GM23338 (cell line): Measurements from ENCODE around the gene SHANK1. TPM values are rescaled to one million over a fixed set of nuclear protein-coding genes. Genes with fewer than 3 reads are reported as not detected.
A peak's percentile ranks its signal among the peaks of the same experiment; 100 is the strongest.
"Not testable (repeated sequence)": the region's sequence is repeated elsewhere in the genome, so short reads cannot be mapped to it uniquely, and the experiment has no call there.

Source experiments
- ATAC-seq: fragments of 200-7000 bp; cut with Tn5 transposase; 3 replicates; pipeline ENCODE4 v1.9.1; 2020
- DNase-seq: peaks from one replicate; pipeline ENCODE4 v3.0.0-alpha.2; 2015; ENCODE audit warnings: low spot score
- H2AFZ ChIP-seq: fragments of 200-600 bp; sonication (generic); 2 replicates; pipeline ENCODE4 v1.8.0; 2016; ENCODE audit warnings: antibody characterized with exemption, mild to moderate bottlenecking, moderate library complexity
- H3F3A ChIP-seq: fragments of 200-600 bp; sonication (generic); replicated peaks from 2 replicates; pipeline ENCODE4 v1.8.0; 2017; ENCODE audit warnings: antibody characterized with exemption, mixed run types, low read depth
- H3K27ac ChIP-seq: fragments of 200-600 bp; sonication (generic); 2 replicates; pipeline ENCODE4 v1.6.1; 2016; ENCODE audit warnings: low read depth
- H3K27me3 ChIP-seq: fragments of 200-600 bp; sonication (generic); 2 replicates; pipeline ENCODE4 v1.8.0; 2016; ENCODE audit warnings: mild to moderate bottlenecking, mixed run types, moderate library complexity; ENCODE audit not compliant: insufficient read depth
- H3K36me3 ChIP-seq: fragments of 200-600 bp; sonication (generic); 2 replicates; pipeline ENCODE4 v1.8.0; 2016; ENCODE audit warnings: mild to moderate bottlenecking; ENCODE audit not compliant: insufficient read depth
- H3K4me1 ChIP-seq: fragments of 200-600 bp; sonication (generic); 2 replicates; pipeline ENCODE4 v1.8.0; 2016; ENCODE audit warnings: mild to moderate bottlenecking, moderate library complexity; ENCODE audit not compliant: insufficient read depth
- H3K4me2 ChIP-seq: fragments of 200-600 bp; sonication (generic); 2 replicates; pipeline ENCODE4 v1.7.1; 2017; ENCODE audit warnings: mixed run types
- H3K4me3 ChIP-seq: fragments of 200-600 bp; sonication (generic); 2 replicates; pipeline ENCODE4 v1.6.1; 2016; ENCODE audit warnings: mixed run types
- H3K79me2 ChIP-seq: fragments of 200-600 bp; sonication (generic); replicated peaks from 2 replicates; pipeline ENCODE4 v1.8.0; 2017; ENCODE audit warnings: mild to moderate bottlenecking; ENCODE audit not compliant: insufficient read depth
- H3K9me2 ChIP-seq: fragments of 200-600 bp; sonication (generic); 2 replicates; pipeline ENCODE4 v1.8.0; 2017; ENCODE audit not compliant: insufficient read depth
- H4K20me1 ChIP-seq: fragments of 200-600 bp; sonication (generic); replicated peaks from 2 replicates; pipeline ENCODE4 v1.8.0; 2017; ENCODE audit warnings: mild to moderate bottlenecking; ENCODE audit not compliant: insufficient read depth
- H3K27ac Mint-ChIP-seq: 2 replicates; pipeline ENCODE4 v1.8.0; 2020; ENCODE audit warnings: inconsistent platforms, mild to moderate bottlenecking, moderate library complexity, mixed read lengths
- H3K27me3 Mint-ChIP-seq: 3 replicates; pipeline ENCODE4 v1.8.0; 2022; ENCODE audit warnings: low read depth, mild to moderate bottlenecking, moderate library complexity, mixed read lengths, inconsistent platforms; ENCODE audit not compliant: insufficient read depth, poor library complexity
- H3K36me3 Mint-ChIP-seq: 3 replicates; pipeline ENCODE4 v1.8.0; 2021; ENCODE audit warnings: low read depth, mild to moderate bottlenecking, inconsistent platforms, moderate library complexity, mixed read lengths
- H3K4me1 Mint-ChIP-seq: 3 replicates; pipeline ENCODE4 v1.8.0; 2020; ENCODE audit warnings: mild to moderate bottlenecking, inconsistent platforms, mixed read lengths
- H3K4me3 Mint-ChIP-seq: 3 replicates; pipeline ENCODE4 v1.8.0; 2021; ENCODE audit warnings: moderate library complexity, mild to moderate bottlenecking, inconsistent platforms, mixed read lengths
- H3K9me3 Mint-ChIP-seq: 3 replicates; pipeline ENCODE4 v1.8.0; 2020; ENCODE audit warnings: moderate library complexity, mild to moderate bottlenecking, inconsistent platforms, mixed read lengths
- CREB1 ChIP-seq: fragments of 250-450 bp; sonication (Bioruptor Pico); IDR thresholded peaks from 2 replicates; pipeline ENCODE4 v1.5.0; 2020; ENCODE audit warnings: low read depth, mild to moderate bottlenecking, moderate library complexity
- EZH2 ChIP-seq: fragments of 200-600 bp; sonication (generic); IDR thresholded peaks from one replicate; pipeline ENCODE4 v1.8.0; 2017; ENCODE audit warnings: antibody characterized with exemption, mild to moderate bottlenecking, low read depth; ENCODE audit not compliant: unreplicated experiment
- EZH2phosphoT487 ChIP-seq: fragments of 200-600 bp; sonication (generic); IDR thresholded peaks from one replicate; pipeline ENCODE4 v1.8.1; 2018; ENCODE audit warnings: antibody characterized with exemption; ENCODE audit not compliant: unreplicated experiment
- JUNB ChIP-seq: IDR thresholded peaks from one replicate; pipeline ENCODE4 v1.6.1; 2016; ENCODE audit warnings: antibody characterized with exemption; ENCODE audit not compliant: unreplicated experiment
- POLR2AphosphoS5 ChIP-seq: IDR thresholded peaks from 2 replicates; pipeline ENCODE4 v1.6.1; 2016; ENCODE audit warnings: antibody characterized with exemption, low read depth
- STAT1 ChIP-seq: IDR thresholded peaks from one replicate; pipeline ENCODE4 v1.6.1; 2016; ENCODE audit warnings: antibody characterized with exemption; ENCODE audit not compliant: unreplicated experiment
- ZNF114 ChIP-seq: fragments of 250-450 bp; sonication (Bioruptor Pico); IDR thresholded peaks from 2 replicates; pipeline ENCODE4 v1.5.0; 2020; ENCODE audit warnings: mild to moderate bottlenecking, moderate library complexity
- ZNF331 ChIP-seq: fragments of 250-450 bp; sonication (Bioruptor Pico); IDR thresholded peaks from 2 replicates; pipeline ENCODE4 v1.5.0; 2020; ENCODE audit warnings: low read depth, mild to moderate bottlenecking, moderate library complexity
- polyA plus RNA-seq: library from polyadenylated mRNA; unstranded; fragments of >200 nt; fragmentation: Nextera tagmentation; extraction: Ambion mirVana; gene quantifications from 2 replicates; pipeline ENCODE4 v1.2.1, GENCODE V29; 2016
- total RNA-seq: library from RNA; depleted of rRNA; stranded (reverse); fragments of >200 nt; shearing (Covaris generic); gene quantifications from 2 replicates; pipeline ENCODE4 v1.2.3, GENCODE V29; 2014
- TF ChIP-seq, protein P1 (sequence below): IDR thresholded peaks from one replicate; pipeline ENCODE4 v1.6.1; 2018; ENCODE audit warnings: antibody characterized with exemption; ENCODE audit not compliant: unreplicated experiment
- TF ChIP-seq, protein P2 (sequence below), 2 experiments: fragments of 200-600 bp in 1 of 2; sonication (generic) in 1 of 2; conservative IDR thresholded peaks; 2 replicates each; pipeline versions ENCODE4 v1.5.1 to v1.6.1; 2016 to 2017; ENCODE audit warnings: antibody characterized with exemption in 2 of 2, low read depth in 2 of 2, mild to moderate bottlenecking in 2 of 2, moderate library complexity in 1 of 2
- TF ChIP-seq, protein P3 (sequence below): IDR thresholded peaks from 2 replicates; pipeline ENCODE4 v1.6.1; 2016; ENCODE audit warnings: antibody characterized with exemption

The SHANK1 gene
- total and polyA plus RNA-seq, 2 experiments from 2014 or later = 0.23 to 4.1 TPM

DNA sequence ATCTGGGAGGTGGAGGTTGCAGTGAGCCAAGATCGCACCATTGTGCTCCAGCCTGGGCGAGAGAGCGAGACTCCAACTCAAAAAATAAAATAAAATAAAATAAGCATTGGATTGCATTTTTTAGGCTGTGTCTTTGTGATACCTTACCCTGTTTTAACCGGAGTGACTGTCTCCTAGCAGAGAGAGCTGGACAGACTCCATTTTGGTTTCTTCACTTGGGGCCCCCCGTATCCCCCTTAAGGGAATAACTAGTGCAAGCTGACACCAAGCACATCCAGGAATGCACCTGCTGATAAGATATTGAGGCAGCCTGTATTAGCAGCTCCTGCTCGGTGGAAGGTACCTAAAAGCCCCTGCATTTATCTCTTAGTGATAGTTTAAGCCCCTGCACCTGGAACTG, 29.9 kb upstream of the SHANK1 start (continued):
- TF ChIP-seq, protein P1, sequence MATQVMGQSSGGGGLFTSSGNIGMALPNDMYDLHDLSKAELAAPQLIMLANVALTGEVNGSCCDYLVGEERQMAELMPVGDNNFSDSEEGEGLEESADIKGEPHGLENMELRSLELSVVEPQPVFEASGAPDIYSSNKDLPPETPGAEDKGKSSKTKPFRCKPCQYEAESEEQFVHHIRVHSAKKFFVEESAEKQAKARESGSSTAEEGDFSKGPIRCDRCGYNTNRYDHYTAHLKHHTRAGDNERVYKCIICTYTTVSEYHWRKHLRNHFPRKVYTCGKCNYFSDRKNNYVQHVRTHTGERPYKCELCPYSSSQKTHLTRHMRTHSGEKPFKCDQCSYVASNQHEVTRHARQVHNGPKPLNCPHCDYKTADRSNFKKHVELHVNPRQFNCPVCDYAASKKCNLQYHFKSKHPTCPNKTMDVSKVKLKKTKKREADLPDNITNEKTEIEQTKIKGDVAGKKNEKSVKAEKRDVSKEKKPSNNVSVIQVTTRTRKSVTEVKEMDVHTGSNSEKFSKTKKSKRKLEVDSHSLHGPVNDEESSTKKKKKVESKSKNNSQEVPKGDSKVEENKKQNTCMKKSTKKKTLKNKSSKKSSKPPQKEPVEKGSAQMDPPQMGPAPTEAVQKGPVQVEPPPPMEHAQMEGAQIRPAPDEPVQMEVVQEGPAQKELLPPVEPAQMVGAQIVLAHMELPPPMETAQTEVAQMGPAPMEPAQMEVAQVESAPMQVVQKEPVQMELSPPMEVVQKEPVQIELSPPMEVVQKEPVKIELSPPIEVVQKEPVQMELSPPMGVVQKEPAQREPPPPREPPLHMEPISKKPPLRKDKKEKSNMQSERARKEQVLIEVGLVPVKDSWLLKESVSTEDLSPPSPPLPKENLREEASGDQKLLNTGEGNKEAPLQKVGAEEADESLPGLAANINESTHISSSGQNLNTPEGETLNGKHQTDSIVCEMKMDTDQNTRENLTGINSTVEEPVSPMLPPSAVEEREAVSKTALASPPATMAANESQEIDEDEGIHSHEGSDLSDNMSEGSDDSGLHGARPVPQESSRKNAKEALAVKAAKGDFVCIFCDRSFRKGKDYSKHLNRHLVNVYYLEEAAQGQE = no peak
- no peak for TF ChIP-seq STAT1
- TF ChIP-seq JUNB = no peak
- TF ChIP-seq ZNF114 = no peak
- no peak for TF ChIP-seq ZNF331 (CRISPR knock-in tag)
- TF ChIP-seq, protein P2, sequence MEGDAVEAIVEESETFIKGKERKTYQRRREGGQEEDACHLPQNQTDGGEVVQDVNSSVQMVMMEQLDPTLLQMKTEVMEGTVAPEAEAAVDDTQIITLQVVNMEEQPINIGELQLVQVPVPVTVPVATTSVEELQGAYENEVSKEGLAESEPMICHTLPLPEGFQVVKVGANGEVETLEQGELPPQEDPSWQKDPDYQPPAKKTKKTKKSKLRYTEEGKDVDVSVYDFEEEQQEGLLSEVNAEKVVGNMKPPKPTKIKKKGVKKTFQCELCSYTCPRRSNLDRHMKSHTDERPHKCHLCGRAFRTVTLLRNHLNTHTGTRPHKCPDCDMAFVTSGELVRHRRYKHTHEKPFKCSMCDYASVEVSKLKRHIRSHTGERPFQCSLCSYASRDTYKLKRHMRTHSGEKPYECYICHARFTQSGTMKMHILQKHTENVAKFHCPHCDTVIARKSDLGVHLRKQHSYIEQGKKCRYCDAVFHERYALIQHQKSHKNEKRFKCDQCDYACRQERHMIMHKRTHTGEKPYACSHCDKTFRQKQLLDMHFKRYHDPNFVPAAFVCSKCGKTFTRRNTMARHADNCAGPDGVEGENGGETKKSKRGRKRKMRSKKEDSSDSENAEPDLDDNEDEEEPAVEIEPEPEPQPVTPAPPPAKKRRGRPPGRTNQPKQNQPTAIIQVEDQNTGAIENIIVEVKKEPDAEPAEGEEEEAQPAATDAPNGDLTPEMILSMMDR (conservative IDR thresholded peaks at IDR 0.05; ENCODE audit: low read depth in 2 of 2) = no peak
- TF ChIP-seq CREB1 (CRISPR knock-in tag) = no peak

DNA sequence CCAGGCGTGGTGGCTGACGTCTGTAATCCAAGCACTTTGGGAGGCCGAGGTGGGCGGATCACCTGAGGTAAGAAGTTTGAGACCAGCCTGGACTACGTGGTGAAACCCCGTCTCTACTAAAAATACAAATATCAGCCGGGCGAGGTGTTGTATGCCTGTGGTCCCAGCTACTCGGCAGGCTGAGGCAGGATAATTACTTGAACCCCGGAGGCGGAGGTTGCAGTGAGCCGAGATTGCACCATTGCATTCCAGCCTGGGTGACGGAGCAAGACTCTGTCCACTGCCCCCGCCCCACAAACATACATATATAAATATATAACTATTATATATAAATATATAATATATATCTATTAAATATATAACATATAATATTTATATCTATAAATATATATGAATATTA, 27.5 kb upstream of the SHANK1 start:
- ATAC-seq, H4K20me1 ChIP-seq, H3K9me2 ChIP-seq, H3K4me3 ChIP-seq, H3K4me1 Mint-ChIP-seq, H3K4me1 ChIP-seq, H3F3A ChIP-seq, H3K27me3 ChIP-seq, H3K27me3 Mint-ChIP-seq, H3K4me2 ChIP-seq, H3K79me2 ChIP-seq, H3K4me3 Mint-ChIP-seq, DNase-seq, H3K27ac Mint-ChIP-seq, H3K36me3 ChIP-seq, H3K27ac ChIP-seq: not testable (repeated sequence)
- Mint-ChIP-seq H3K9me3 (peaks cover 88% of the 10 kb centered on the region), H3K36me3 (peaks cover 29% of the 10 kb centered on the region)
- 0 out of 2 replicates have a peak overlapping the region, but pooled peaks have one; percentile 63 for H2AFZ ChIP-seq

DNA sequence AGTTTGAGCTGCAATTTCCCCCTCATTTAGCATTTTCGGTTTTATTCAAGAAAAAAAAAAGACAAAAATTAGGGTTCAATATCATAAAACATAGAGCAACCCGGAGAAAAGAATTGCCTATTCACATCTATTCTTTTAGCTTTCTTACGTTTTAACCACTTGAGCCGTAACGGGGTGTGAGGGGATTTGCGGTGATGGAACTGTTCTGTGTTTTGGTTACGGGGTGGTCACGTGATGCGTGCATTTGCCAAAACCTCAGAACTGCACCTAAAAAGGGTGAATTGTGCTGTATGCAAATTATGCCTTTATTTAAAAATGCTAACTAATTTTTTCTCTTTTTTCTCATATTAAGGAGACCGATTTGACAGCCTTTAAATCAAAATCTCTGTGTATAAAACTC, 25.6 kb upstream of the SHANK1 start:
- ATAC-seq (no peak), DNase-seq (no peak)
- no peaks in the 10 kb centered on the region for H3K9me2 ChIP-seq
- H3K27ac Mint-ChIP-seq = no peak overlapping the region
- H3K79me2 ChIP-seq = no peaks in the 10 kb centered on the region
- H3K4me3 ChIP-seq = no peak overlapping the region
- no peaks in the 10 kb centered on the region for H4K20me1 ChIP-seq
- no peak overlapping the region for H3K4me2 ChIP-seq
- H3K27me3 ChIP-seq = no peaks in the 10 kb centered on the region
- peaks cover 91% of the 10 kb centered on the region for H3K9me3 Mint-ChIP-seq
- H3K4me3 Mint-ChIP-seq = no peak overlapping the region
- no peak overlapping the region for H3K27ac ChIP-seq
- no peaks in the 10 kb centered on the region for H3F3A ChIP-seq
- no peaks in the 10 kb centered on the region for H3K4me1 ChIP-seq
- no peak overlapping the region for H2AFZ ChIP-seq
- H3K36me3 Mint-ChIP-seq = peaks cover 38% of the 10 kb centered on the region
- H3K36me3 ChIP-seq = no peaks in the 10 kb centered on the region
- H3K4me1 Mint-ChIP-seq = no peaks in the 10 kb centered on the region
- peaks cover 4% of the 10 kb centered on the region for H3K27me3 Mint-ChIP-seq
- TF ChIP-seq EZH2 (no peak), ZNF114 (no peak), POLR2AphosphoS5 (no peak), CREB1 (CRISPR knock-in tag) (no peak), EZH2phosphoT487 (no peak)
- TF ChIP-seq, protein P3, sequence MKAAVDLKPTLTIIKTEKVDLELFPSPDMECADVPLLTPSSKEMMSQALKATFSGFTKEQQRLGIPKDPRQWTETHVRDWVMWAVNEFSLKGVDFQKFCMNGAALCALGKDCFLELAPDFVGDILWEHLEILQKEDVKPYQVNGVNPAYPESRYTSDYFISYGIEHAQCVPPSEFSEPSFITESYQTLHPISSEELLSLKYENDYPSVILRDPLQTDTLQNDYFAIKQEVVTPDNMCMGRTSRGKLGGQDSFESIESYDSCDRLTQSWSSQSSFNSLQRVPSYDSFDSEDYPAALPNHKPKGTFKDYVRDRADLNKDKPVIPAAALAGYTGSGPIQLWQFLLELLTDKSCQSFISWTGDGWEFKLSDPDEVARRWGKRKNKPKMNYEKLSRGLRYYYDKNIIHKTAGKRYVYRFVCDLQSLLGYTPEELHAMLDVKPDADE = no peak
